Calu3 (cell line): ENCODE results near the gene GSE1. TPM values are rescaled to one million over a fixed set of nuclear protein-coding genes. Genes with fewer than 3 reads are reported as not detected.

Experiments used
- BruUV-seq: library from RNA; stranded (reverse); fragments of 400-500 nt; replicated peaks from 2 replicates; lab custom pipeline; 2021; lab: Mats Ljungman, UMichigan
- CTCF ChIA-PET: fragments of 300-600 bp; sonication (Branson Sonifier 250); formaldehyde crosslinking; loops from one replicate; lab custom pipeline; 2022; ENCODE audit warnings: antibody characterized with exemption; lab: Charles Lee
- DNase-seq: peaks from one replicate; pipeline ENCODE4 v3.0.0; 2022
- H3K27ac Mint-ChIP-seq: one replicate; pipeline ENCODE4 v1.8.0; 2022; ENCODE audit warnings: mixed read lengths; ENCODE audit not compliant: unreplicated experiment
- H3K27me3 Mint-ChIP-seq: one replicate; pipeline ENCODE4 v1.8.0; 2022; ENCODE audit warnings: mixed read lengths; ENCODE audit not compliant: unreplicated experiment
- H3K36me3 Mint-ChIP-seq: one replicate; pipeline ENCODE4 v1.8.0; 2022; ENCODE audit warnings: mild to moderate bottlenecking, moderate library complexity, mixed read lengths; ENCODE audit not compliant: insufficient read depth, unreplicated experiment
- H3K4me1 Mint-ChIP-seq: one replicate; pipeline ENCODE4 v1.8.0; 2022; ENCODE audit warnings: mild to moderate bottlenecking, low read depth, mixed read lengths; ENCODE audit not compliant: unreplicated experiment
- H3K4me3 Mint-ChIP-seq: one replicate; pipeline ENCODE4 v1.8.0; 2022; ENCODE audit warnings: mild to moderate bottlenecking, low read depth, moderate library complexity, mixed read lengths; ENCODE audit not compliant: unreplicated experiment
- H3K9me3 Mint-ChIP-seq: one replicate; pipeline ENCODE4 v1.8.0; 2022; ENCODE audit warnings: low read depth, mixed read lengths; ENCODE audit not compliant: unreplicated experiment
- CTCF ChIP-seq: fragments of 200-600 bp; IDR thresholded peaks from one replicate; pipeline ENCODE4 v1.8.0; 2022; ENCODE audit warnings: antibody characterized with exemption; ENCODE audit not compliant: unreplicated experiment
- intact Hi-C: fragments of 100-400 bp; cut with micrococcal nuclease; formaldehyde crosslinking; loops from one replicate; pipeline ENCODE4 v1.10.0; 2022; ENCODE audit not compliant: unreplicated experiment
- total RNA-seq: library from RNA; stranded (reverse); gene quantifications from 2 replicates; pipeline ENCODE4 v1.2.3, GENCODE V29; 2022

The GSE1 gene
- total RNA-seq, 1 experiment from 2014 or later: 45.3 TPM

DNA sequence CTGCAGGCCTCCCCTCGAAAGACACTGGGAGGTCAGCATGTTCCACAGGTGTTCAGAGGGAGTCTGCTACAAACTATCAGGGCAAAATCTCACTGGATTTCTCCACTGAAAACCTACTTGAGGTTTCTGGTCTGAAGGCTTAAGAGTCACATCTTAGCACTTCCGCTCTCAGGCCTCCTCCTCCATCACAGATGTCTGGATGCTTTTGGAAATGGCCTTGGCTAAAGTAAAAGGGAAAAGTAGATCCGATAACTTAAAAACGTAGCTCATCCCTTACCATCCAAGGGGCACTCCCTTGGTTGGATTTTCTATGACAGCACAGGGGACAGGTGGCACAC, 61.3 kb downstream of the GSE1 start:
- CTCF ChIA-PET: interaction anchor here (1.6 kb wide), 1 partner anchor 85 kb away, joined by 4 read pairs; no protein-coding TSS in a partner anchor
- Mint-ChIP-seq H3K4me1 (peaks cover 16% of the 10 kb centered on the region), H3K27me3 (no peaks in the 10 kb centered on the region), H3K36me3 (peaks cover 45% of the 10 kb centered on the region), H3K9me3 (no peaks in the 10 kb centered on the region), H3K27ac (no peak overlapping the region), H3K4me3 (no peak overlapping the region)
- no TSS peak for BruUV-seq
- intact Hi-C loops: no loop called here
- TF ChIP-seq CTCF: no peak
- no peak for DNase-seq

- CTCF ChIA-PET: interaction anchor here (1.6 kb wide), 1 partner anchor 85 kb away, joined by 4 read pairs; no protein-coding TSS in a partner anchor
- no peaks in the 10 kb centered on the region for H3K27me3 Mint-ChIP-seq
- no TSS peak for BruUV-seq
- intact Hi-C loops: loop anchor here (1.0 to 5.0 kb wide), 2 partner anchors 43 to 82 kb away; no protein-coding TSS in a partner anchor
- H3K27ac Mint-ChIP-seq: no peak overlapping the region
- H3K4me1 Mint-ChIP-seq: peaks cover 16% of the 10 kb centered on the region
- TF ChIP-seq CTCF: no peak
- no peak for DNase-seq
- peaks cover 41% of the 10 kb centered on the region for H3K36me3 Mint-ChIP-seq
- H3K9me3 Mint-ChIP-seq: no peaks in the 10 kb centered on the region
- H3K4me3 Mint-ChIP-seq: no peak overlapping the region
Observed at GRCh38 chr16:85674828-85675227, 61.7 kb downstream of the GSE1 start.

DNA sequence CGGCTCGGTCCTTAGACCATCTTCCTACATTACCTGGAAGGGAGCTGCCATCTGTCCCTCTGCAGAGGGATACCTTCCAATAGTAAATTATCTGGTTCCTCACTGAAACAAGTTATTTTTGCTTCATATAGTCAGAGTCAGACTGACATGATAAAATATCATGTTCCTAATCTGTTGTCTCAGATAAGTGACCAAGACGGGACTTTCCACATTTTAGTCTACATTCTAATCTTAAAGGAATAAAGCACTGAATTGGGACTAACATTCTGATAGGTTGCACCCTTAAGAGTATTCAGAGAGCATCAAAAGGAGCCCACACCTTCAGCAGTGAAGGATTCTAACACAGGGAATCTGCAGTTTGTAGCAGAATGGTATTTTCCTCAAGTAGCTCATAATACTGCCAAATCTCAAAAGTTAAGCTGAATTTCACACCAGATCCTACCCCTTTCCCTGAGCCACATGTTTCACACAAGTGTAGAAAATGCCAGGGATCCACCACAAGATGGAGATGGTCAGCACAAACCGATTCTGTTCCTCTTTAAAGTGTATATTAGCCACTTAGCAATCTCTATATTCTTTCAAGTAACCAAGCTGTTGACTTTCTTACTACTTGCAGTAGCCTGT, 62.2 kb downstream of the GSE1 start:
- TF ChIP-seq CTCF: peak; percentile 36
- no TSS peak for BruUV-seq
- CTCF ChIA-PET: interaction anchor here (0.9 to 1.6 kb wide), 2 partner anchors 54 to 84 kb away, joined by 3 to 4 read pairs; no protein-coding TSS in a partner anchor
- Mint-ChIP-seq H3K36me3 (peaks cover 37% of the 10 kb centered on the region), H3K4me3 (no peak overlapping the region), H3K9me3 (no peaks in the 10 kb centered on the region), H3K4me1 (peaks cover 16% of the 10 kb centered on the region), H3K27me3 (no peaks in the 10 kb centered on the region), H3K27ac (no peak overlapping the region)
- no peak for DNase-seq
- intact Hi-C loops: loop anchor here (1.0 to 5.0 kb wide), 2 partner anchors 43 to 82 kb away; no protein-coding TSS in a partner anchor

GRCh38 chr16:85676466-85676865, 63.3 kb downstream of the GSE1 start:
- intact Hi-C loops: loop anchor here (5.0 kb wide), 1 partner anchor 81 kb away; no protein-coding TSS in a partner anchor

More at GRCh38 chr16:85676466-85676865, 63.3 kb downstream of the GSE1 start:
- Mint-ChIP-seq H3K9me3 (no peaks in the 10 kb centered on the region), H3K36me3 (peaks cover 29% of the 10 kb centered on the region), H3K27me3 (no peaks in the 10 kb centered on the region), H3K27ac (no peak overlapping the region), H3K4me3 (no peak overlapping the region), H3K4me1 (peaks cover 16% of the 10 kb centered on the region)
- DNase-seq: no peak
- no TSS peak for BruUV-seq
- CTCF ChIA-PET: interaction anchor here (0.9 kb wide), 1 partner anchor 55 kb away, joined by 3 read pairs; no protein-coding TSS in a partner anchor
- TF ChIP-seq CTCF: no peak
